OCI-M1 (cell line): ENCODE data around the gene TMEM253.

Source experiments
- DNase-seq: peaks from one replicate; lab custom pipeline; 2025; lab: John Stamatoyannopoulos, UW

TMEM253 gene

DNA sequence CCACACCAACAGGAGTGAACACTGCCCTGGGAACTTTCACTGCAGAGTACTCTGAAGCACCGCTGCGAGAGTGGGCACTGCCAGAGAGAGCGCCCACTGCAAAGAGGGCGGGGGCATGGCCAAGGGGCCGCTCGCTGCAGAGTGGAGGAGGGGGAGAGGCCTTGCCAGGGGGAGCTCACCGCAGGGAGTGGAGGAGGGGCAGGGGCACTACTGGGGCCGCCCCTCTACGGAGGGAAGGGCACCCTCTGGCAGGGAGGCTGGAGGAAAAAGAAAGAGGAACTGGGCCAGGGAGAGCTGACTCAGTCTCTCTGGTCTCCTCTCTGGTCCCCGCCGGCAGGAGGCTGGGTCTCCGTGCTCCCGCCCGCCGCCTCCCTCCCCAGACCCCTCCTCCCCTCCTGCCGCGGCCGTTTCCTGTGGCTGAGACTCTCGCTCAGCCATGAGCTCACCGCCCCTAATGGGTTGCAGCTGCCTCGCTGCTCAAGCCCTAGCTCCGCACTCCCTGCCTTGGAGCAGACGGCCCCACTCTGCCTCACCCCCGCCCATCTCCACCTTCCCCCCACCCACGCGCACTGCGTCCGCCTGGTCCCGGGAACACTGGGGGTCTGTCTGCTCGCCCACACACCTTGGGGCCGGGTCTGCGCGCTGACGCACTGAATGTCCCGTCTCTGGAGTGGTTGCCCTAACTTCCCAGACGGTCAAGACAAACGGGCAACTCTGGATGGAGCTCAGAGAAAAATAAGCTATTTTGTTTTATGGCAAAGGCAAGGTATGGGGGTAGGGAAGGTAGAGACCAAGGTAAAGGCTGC lies 29.4 kb upstream of the TMEM253 start:
- peak; percentile 88 for DNase-seq

DNA sequence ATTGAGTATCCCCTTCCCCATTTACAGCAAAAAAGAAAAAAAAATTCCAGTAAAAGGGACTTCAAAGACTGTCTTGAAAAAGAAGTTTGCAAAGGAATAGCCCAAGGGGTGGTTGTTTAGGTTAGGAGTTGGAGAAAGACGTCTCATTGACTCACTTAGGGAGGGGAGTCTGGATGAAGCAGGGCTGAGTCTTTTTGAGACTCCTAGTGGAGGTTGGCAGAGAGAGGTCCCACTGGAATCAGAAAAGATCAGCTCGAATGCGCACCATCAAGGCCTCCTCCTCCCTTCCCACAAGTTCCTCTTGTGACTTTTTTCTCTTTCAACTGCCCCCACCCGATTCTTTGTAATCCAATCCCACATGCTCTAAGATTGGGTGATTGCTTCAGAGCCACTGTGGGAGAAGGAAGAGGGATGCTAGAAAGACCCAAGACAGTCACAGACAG lies 28.8 kb upstream of the TMEM253 start:
- DNase-seq, result peak; percentile 84

- DNase-seq, result no peak
These were observed 28.0 kb upstream of the TMEM253 start for GRCh38 chr14:21072781-21073339.

DNA sequence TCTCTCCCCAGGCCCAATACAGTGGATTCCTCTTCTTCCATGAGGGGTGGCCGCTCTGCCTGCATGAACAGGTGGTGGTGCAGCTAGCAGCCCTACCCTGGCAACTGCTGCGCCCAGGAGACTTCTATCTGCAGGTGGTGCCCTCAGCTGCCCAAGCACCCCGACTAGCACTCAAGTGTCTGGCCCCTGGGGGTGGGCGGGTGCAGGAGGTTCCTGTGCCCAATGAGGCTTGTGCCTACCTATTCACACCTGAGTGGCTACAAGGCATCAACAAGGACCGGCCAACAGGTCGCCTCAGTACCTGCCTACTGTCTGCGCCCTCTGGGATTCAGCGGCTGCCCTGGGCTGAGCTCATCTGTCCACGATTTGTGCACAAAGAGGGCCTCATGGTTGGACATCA lies 26.9 kb upstream of the TMEM253 start:
- DNase-seq, result no peak

- DNase-seq, result no peak
These were observed 26.2 kb upstream of the TMEM253 start for GRCh38 chr14:21074398-21075272.

- no peak for DNase-seq
These were observed 25.0 kb upstream of the TMEM253 start for GRCh38 chr14:21075719-21076437.

DNA sequence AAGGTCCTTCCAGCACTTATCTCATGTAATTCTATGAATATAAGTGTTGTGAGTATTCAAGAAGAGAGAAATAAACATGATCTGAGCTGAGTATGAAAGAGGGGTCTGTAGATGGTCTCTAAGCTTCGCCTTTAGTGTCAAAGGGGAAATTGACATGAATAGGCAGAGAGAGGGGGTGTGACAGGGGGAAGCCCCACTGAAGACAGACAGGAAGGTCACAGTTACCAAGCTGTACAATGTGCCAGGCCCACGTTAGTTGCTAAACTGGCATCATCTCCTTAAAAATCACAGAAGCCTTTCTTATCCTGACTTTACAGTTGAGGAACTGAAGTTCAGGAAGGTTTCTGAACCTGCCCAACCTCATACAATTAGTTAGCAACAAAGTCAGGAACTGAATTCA lies 23.2 kb upstream of the TMEM253 start:
- DNase-seq, result no peak

- DNase-seq, result no peak
These were observed 22.6 kb upstream of the TMEM253 start for GRCh38 chr14:21078287-21078686.

GRCh38 chr14:21078726-21079125 lies 22.1 kb upstream of the TMEM253 start:
- no peak for DNase-seq

DNA sequence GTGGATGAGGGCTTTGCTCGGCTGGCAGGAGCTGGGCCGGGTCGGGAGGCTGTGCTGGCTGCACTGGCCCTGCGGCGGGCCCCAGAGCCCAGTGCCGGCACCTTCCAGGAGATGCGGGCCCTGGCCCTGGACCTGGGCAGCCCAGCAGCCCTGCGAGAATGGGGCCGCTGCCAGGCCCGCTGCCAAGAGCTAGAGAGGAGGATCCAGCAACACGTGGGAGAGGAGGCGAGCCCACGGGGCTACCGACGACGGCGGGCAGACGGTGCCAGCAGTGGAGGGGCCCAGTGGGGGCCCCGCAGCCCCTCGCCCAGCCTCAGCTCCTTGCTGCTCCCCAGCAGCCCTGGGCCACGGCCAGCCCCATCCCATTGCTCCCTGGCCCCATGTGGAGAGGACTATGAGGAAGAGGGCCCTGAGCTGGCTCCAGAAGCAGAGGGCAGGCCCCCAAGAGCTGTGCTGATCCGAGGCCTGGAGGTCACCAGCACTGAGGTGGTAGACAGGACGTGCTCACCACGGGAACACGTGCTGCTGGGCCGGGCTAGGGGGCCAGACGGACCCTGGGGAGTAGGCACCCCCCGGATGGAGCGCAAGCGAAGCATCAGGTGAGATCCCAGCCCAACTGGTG lies 19.2 kb upstream of the TMEM253 start:
- DNase-seq, result no peak

DNA sequence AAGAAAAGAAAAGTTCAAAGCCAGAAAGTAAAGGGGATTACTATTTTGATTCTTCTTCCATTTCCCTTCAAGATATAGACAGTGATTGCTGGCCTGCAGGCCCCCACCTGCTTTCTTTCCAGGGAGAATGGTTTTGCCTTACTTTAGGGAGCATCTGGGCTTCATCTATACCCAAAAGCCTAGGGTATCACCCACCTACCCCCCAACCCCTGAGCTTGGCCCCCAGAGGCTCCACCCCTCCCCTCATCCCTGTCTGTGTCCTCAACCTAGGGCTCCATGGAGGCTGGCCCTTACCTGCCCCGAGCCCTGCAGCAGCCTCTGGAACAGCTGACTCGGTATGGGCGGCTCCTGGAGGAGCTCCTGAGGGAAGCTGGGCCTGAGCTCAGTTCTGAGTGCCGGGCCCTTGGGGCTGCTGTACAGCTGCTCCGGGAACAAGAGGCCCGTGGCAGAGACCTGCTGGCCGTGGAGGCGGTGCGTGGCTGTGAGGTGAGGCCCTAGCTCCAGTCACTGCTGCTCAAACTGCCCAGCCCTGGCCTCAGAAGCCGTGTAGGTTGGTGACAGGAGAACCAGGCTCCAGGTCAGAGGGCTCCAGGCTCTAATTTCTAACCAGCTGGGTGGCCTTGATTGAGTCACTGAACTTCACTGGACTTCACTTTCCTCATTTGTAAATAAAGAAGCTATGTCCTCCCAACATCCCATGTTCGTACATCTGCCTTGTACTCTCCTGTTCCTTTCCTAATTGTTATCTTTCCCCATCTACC lies 17.1 kb upstream of the TMEM253 start:
- no peak for DNase-seq

DNA sequence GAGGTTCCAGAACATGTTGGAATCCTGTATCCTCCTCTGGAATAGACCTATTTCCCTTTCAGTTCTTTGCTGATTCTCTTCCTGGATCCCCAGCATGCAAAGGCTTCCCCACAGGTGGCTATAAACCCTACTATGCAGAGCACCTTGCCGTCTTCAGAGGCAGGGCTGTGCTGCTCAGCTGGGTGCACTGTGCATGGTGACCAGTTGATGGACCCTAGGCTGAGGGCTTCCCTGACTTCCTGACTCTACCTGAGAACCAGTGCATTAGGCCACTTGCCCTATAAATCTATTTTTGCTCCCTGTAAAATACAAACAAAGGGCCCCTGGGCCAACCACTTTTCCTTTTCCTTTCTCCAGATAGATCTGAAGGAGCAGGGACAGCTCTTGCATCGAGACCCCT lies 16.5 kb upstream of the TMEM253 start:
- no peak for DNase-seq

DNA sequence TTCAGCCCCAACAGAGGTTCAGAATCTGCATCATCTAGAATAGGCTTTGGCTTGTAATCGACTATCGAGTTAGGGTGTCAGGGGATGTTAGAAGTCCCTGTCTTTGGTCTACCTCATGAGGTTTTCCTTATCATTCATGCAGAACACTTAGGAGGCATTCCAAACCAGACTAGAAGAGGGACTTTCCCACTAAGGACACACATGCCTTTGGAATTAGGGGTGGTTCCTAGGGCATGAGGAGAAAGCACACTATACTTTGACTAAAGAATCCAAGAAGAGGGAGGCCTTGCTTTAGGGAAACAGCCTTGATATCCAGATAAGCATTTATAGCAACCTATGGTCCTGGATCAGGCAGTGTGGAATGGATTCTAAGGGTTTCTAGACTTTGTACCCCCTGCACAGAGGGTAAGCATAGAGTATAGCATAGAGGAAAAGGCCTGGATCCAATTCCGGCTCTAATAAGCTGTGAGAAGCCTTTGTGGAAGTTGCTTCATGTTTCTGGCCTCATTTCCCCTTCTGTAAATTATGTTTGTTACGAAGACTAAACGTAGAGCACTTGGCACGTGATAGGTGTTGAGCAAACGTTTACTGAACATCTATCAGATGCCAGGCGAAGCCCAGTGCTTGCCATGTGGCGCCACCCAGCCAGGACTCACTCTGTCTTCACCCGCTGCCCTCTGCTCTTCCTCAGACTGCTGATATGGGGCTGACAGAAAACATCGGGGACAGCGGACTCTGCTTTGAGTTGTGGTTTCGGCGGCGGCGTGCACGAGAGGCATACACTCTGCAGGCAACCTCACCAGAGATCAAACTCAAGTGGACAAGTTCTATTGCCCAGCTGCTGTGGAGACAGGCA lies 15.6 kb upstream of the TMEM253 start:
- DNase-seq, result no peak

GRCh38 chr14:21086908-21087293 lies 14.0 kb upstream of the TMEM253 start:
- no peak for DNase-seq

DNA sequence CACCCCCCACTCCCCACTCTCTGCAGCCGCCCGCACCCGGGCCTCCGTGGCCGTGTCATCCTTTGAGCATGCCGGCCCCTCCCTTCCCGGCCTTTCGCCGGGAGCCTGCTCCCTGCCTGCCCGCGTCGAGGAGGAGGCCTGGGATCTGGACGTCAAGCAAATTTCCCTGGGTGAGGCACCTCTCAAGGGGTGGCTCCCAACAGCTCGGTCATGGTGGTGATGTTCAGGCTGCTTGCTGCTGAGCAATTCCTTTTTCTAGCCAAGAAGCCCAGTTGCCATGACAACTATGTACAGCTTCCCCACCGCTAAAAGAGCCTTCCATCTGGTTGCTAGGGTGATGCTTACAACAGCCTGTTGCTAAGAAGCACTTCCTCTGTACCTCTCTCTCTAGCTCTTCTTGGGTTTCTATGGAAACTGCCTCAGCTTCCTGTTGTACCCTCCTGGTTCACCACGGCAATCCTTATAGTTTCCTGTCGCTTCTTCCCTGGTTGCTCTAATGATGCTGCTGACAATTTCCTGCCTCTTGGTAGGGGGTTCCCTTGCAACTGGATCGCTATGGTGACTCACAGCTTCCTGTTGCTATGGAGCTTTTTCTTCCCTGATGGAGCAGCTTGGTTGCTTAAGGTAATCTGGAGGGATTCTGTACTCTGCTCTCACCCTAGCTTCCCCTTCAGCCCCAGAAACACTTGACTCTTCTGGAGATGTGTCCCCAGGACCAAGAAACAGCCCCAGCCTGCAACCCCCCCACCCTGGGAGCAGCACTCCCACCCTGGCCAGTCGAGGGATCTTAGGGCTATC lies 13.4 kb upstream of the TMEM253 start:
- no peak for DNase-seq

DNA sequence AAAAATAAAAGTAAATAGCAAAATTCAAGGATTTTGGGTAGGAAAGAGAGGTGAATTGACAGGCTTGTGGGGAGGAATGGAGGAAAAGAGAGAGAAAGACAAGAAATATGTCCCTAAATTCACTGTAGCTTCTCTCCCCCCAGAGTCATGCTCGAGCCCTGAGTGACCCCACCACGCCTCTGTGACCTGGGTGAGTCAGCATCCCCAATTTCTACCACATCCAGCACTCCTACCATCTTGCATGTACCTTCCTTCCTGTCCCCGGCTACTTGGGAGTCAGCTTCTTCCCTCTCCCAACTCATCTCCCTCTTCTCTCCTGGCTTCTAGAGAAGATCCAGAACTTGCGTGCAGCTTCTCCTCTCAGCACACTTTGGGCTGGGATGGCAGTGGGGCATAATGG lies 12.2 kb upstream of the TMEM253 start:
- no peak for DNase-seq

DNA sequence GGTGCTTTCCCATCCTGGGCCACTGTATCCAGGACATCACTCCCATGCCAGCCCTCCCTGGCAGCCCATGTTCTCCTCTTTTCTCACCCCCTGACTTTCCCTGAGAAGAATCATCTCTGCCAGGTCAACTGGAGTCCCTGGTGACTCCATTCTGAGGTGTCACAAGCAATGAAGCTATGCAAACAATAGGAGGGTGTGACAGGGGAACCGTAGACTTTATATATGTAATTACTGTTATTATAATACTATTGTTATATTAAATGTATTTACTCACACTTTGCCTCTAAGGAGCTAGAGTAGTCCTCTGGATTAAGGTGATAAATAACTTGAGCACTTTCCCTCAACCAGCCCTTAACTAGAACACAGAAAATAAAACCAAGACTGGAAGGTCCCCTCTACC lies 11.6 kb upstream of the TMEM253 start:
- no peak for DNase-seq

GRCh38 chr14:21089877-21090193 lies 11.0 kb upstream of the TMEM253 start:
- DNase-seq, result no peak

DNA sequence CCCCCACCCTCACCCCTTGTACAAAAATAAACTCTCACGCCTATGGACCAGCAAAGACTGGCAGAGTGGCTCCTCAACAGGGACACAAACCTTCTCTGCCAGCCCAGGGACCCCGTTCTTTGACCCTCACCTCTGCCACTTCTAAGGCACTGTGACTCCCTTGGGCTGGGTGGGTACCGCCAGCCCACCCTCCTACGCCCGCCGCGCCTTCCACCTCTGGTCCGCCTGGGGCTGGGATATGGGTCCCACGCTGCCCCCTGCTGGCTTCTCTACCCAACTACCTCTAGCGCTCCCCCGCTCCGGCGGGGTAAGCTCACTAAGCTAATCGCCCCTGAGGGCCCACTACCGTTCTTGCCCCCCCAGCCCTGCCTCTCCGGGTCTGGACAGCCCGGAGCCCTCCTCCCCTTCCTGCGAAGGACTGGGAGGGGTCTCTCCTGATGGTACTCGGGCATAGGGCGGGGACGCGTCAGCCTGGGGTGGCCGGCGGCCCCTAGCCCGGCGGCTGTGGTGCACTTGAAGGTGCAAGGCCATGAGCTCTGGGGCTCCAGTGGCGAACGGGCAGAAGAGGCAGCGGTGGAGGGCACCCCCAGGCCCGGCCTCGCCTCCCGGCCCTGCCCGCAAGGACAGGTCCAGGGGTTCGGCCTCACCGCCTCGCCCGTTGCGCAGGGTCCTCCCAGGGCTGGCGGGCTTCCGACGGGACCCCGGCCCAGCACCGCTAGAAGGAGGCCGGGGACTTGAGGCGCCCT lies 10.5 kb upstream of the TMEM253 start:
- DNase-seq, result peak; percentile 21
